GM15510 (cell line): ENCODE results near the gene DHX9.

ENCODE experiments used
- POLR2A ChIP-seq: IDR thresholded peaks from 3 replicates; pipeline ENCODE4 v1.6.1; 2011; ENCODE audit warnings: borderline replicate concordance; ENCODE audit not compliant: insufficient read length; ENCODE audit errors: extremely low read depth

The DHX9 gene

GRCh38 chr1:182861994-182862393 is 22.8 kb downstream of the DHX9 start:
- no peak for TF ChIP-seq POLR2A

- no peak for TF ChIP-seq POLR2A
These were observed 23.7 kb downstream of the DHX9 start for GRCh38 chr1:182862827-182863226.

GRCh38 chr1:182863940-182864339 is 24.8 kb downstream of the DHX9 start:
- no peak for TF ChIP-seq POLR2A

DNA sequence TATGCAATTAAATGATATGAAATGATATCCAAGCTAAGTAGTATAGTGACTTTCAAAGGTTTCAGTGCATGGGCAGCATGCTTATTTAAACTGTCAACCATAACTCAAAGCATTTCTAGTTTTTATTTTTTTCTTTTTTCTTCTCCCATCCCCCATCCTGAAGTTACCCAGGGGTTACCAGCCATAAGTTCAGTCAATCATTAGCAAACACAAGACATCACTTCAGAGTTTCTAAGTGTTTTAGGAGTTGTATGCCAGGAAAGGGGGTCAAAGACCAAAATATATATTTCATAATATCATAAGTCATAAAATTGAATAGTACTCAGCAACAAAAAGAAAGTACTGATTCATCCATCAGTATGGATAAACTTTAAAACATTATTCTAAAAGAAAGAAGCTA is 28.7 kb downstream of the DHX9 start:
- TF ChIP-seq POLR2A, result no peak

DNA sequence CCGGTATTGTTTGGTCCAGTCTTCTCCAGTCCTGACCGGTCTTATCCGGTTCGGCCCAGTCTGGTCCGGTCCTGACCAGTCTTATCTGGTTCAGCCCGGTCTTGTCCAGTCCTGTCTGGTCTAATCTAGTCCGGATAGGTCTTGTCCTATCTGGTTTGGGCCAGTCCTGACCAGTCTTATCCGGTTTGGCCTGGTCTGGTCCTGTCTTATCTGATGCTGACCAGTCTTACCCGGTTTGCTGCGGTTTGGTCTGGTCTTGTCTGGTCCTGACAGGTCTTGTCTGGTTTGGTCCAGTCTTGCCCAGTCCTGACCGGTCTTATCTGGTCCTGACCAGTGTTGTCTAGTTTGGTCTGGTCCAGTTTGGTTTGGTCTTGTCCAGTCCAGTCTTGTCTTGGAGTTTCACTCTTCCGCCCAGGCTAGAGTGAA is 30.1 kb downstream of the DHX9 start:
- no peak for TF ChIP-seq POLR2A

- TF ChIP-seq POLR2A, result no peak
These were observed 33.7 kb downstream of the DHX9 start for GRCh38 chr1:182872881-182873280.

DNA sequence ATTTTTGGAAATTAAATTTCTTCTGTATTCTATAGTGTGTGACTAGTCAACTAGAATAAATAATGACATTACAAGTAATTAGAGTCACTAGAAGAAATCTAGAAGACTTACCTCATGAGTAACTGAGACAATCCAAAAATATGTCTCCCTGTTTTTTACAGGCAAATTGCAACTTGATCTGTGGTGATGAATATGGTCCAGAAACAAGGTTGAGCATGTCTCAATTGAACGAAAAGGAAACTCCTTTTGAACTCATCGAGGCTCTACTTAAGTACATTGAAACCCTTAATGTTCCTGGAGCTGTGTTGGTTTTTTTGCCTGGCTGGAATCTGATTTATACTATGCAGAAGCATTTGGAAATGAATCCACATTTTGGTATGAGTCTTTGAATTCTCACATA is 36.7 kb downstream of the DHX9 start:
- no peak for TF ChIP-seq POLR2A

DNA sequence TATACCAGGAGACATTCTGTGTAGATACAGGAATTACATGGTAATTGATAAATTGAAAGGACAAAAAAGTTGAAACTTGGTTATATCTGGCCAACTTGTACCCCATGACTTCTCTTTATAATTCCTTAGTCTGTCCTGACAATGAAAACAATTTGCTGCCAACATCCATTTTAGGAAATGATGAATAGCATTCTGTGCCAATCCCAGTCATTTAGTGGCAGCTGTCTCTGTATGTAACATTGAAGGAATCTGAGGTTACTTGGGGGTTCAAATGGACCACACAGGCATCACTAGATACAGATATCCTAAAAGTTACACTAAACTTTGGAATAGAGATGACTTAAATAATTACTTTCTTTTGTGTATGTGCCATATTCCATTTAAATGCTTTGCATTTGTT is 38.2 kb downstream of the DHX9 start:
- TF ChIP-seq POLR2A, result no peak

DNA sequence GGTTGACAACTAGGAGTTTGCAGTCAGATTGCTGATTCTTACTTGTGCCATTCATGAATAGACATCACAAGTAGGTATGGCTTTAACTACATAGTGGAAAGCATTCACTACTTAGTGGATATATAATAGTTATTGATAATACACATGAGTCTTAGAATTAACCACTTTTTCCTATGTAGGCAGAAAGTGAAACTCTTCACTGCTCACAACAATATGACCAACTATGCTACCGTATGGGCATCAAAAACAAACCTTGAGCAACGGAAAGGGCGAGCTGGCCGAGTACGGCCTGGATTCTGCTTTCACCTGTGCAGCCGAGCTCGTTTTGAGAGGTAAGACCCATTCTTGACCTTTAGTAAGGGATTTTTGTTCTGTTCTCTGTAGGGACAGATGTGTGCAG is 38.7 kb downstream of the DHX9 start:
- no peak for TF ChIP-seq POLR2A

GRCh38 chr1:182884872-182885271 is 45.7 kb downstream of the DHX9 start:
- TF ChIP-seq POLR2A, result no peak

- no peak for TF ChIP-seq POLR2A
These were observed 46.4 kb downstream of the DHX9 start for GRCh38 chr1:182885591-182885990.

DNA sequence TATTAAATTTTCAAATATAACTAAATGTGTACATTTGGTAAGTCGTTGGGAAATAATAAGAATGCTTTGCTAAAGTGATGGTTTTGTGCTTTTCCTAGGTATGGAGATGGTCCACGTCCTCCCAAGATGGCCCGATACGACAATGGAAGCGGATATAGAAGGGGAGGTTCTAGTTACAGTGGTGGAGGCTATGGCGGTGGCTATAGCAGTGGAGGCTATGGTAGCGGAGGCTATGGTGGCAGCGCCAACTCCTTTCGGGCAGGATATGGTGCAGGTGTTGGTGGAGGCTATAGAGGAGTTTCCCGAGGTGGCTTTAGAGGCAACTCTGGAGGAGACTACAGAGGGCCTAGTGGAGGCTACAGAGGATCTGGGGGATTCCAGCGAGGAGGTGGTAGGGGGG is 47.8 kb downstream of the DHX9 start:
- no peak for TF ChIP-seq POLR2A

GRCh38 chr1:182888736-182889531 is 49.8 kb downstream of the DHX9 start:
- no peak for TF ChIP-seq POLR2A

GRCh38 chr1:182889997-182890396 is 50.9 kb downstream of the DHX9 start:
- no peak for TF ChIP-seq POLR2A

GRCh38 chr1:182890927-182891610 is 51.9 kb downstream of the DHX9 start:
- TF ChIP-seq POLR2A, result no peak

GRCh38 chr1:182897696-182898095 is 58.5 kb downstream of the DHX9 start:
- TF ChIP-seq POLR2A, result no peak
